NCI-H2196 treated with DMSO at 0.1 percent for 48 hours (cell line): Measurements from ENCODE around the gene SLIT3.
"Not testable (repeated sequence)": the region's sequence is repeated elsewhere in the genome, so short reads cannot be mapped to it uniquely, and the experiment has no call there.

Experiments used
- DNase-seq: peaks from one replicate; lab custom pipeline; 2025; ENCODE audit not compliant: unreplicated experiment; lab: John Stamatoyannopoulos, UW

The SLIT3 gene

GRCh38 chr5:168637793-168638192, 663.1 kb downstream of the SLIT3 start:
- no peak for DNase-seq

DNA sequence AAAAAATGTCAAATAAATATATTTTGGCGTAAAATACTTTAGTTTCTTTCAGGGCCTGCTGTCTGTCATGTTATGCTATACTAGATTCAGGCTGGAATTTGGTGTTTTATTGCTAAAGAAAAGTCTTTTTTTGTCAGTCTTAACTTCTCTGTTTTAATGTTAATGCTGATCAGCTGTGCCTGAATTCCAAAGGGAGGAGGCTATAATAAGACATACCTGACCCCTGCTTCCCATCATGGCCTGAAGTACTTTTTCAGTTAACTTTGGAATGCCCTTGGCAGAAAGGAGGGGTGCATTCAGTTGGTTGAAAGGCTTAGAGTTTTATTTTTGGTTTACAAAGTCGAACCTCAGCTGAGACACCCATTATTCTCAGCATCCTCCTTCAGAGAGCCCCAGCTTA, 663.7 kb downstream of the SLIT3 start:
- DNase-seq: no peak

GRCh38 chr5:168630958-168631357, 670.0 kb downstream of the SLIT3 start:
- not testable (repeated sequence) for DNase-seq

- DNase-seq: no peak
These were observed 676.0 kb downstream of the SLIT3 start for GRCh38 chr5:168624850-168625364.

GRCh38 chr5:168620807-168621206, 680.1 kb downstream of the SLIT3 start:
- DNase-seq: no peak

- DNase-seq: no peak
These were observed 686.3 kb downstream of the SLIT3 start for GRCh38 chr5:168614661-168615060.

- DNase-seq: no peak
These were observed 686.9 kb downstream of the SLIT3 start for GRCh38 chr5:168613996-168614395.

- DNase-seq: no peak
These were observed 687.5 kb downstream of the SLIT3 start for GRCh38 chr5:168613396-168613795.

GRCh38 chr5:168612996-168613395, 687.9 kb downstream of the SLIT3 start:
- DNase-seq: no peak

GRCh38 chr5:168612123-168612522, 688.8 kb downstream of the SLIT3 start:
- no peak for DNase-seq
